Activated T-cell treated with anti-CD3 and anti-CD28 coated beads, Interleukin-2, amount 50 U/mL, for 24 hours (primary cell): ENCODE measurements around the gene PRPH2.
"Not testable (repeated sequence)": the region's sequence is repeated elsewhere in the genome, so short reads cannot be mapped to it uniquely, and the experiment has no call there.

Experiments
- DNase-seq: peaks from one replicate; pipeline ENCODE4 v3.0.0-alpha.2; 2020
- H3K27ac Mint-ChIP-seq: 2 replicates; pipeline ENCODE4 v1.8.0; 2020; ENCODE audit warnings: mild to moderate bottlenecking, mixed read lengths
- H3K27me3 Mint-ChIP-seq: 2 replicates; pipeline ENCODE4 v1.8.0; 2020; ENCODE audit warnings: mixed read lengths
- H3K36me3 Mint-ChIP-seq: 2 replicates; pipeline ENCODE4 v1.8.0; 2020; ENCODE audit warnings: low read depth, mixed read lengths
- H3K4me1 Mint-ChIP-seq: 2 replicates; pipeline ENCODE4 v1.8.0; 2020; ENCODE audit warnings: low read depth, mixed read lengths
- H3K4me3 Mint-ChIP-seq: 2 replicates; pipeline ENCODE4 v1.8.0; 2020; ENCODE audit warnings: mild to moderate bottlenecking, moderate library complexity, mixed read lengths
- H3K9me3 Mint-ChIP-seq: 2 replicates; pipeline ENCODE4 v1.8.0; 2020; ENCODE audit warnings: mixed read lengths

PRPH2 gene

DNA sequence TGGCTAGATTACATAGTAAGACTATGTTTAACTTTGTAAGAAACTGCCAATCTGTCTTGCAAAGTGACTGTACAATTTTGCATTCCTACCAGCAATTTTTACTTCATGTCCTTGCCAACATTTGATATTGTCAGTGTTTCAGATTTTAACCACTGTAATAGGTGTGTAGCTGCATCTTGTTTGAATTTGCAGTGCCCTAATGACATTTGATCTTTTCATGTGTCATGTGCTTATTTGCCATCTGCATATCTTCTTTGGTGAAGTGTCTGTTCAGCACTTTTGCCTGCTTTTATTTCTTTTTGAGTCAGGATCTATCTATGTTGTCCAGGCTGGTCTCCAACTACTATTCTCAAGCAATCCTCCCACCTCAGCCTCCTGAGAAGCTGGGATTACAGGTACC is 2.4 kb upstream of the PRPH2 start:
- Mint-ChIP-seq H3K27ac (no peak overlapping the region), H3K4me3 (no peak overlapping the region)

DNA sequence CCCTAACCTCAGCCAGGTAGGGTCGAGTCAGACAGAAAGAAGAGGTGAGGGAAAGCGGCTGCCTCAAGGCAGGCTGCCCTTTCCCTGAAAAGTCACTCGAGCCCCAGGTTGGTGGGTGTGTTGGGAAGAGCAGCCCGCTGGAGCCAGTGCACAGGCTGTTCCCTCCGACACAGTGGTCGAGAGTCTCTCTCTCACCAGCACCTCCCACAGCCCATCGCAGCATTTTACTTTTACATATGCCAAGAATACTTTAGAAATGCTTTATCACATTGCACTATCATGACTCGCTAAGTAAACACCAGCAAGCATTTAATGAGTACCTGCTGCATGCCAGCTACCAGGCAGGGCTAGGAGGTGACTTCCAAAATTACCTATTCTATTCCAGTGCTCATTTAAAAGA is 1.7 kb downstream of the PRPH2 start:
- no peaks in the 10 kb centered on the region for H3K27me3 Mint-ChIP-seq
- H3K4me3 Mint-ChIP-seq: no peak overlapping the region
- H3K4me1 Mint-ChIP-seq: peaks cover under 1% of the 10 kb centered on the region
- no peak for DNase-seq
- H3K27ac Mint-ChIP-seq: no peak overlapping the region
- no peaks in the 10 kb centered on the region for H3K9me3 Mint-ChIP-seq
- no peaks in the 10 kb centered on the region for H3K36me3 Mint-ChIP-seq

More for the DNA sequence above, 2.4 kb upstream of the PRPH2 start:
- no peaks in the 10 kb centered on the region for H3K9me3 Mint-ChIP-seq
- no peak for DNase-seq
- no peaks in the 10 kb centered on the region for H3K36me3 Mint-ChIP-seq
- H3K4me1 Mint-ChIP-seq: peaks cover 22% of the 10 kb centered on the region
- no peaks in the 10 kb centered on the region for H3K27me3 Mint-ChIP-seq

DNA sequence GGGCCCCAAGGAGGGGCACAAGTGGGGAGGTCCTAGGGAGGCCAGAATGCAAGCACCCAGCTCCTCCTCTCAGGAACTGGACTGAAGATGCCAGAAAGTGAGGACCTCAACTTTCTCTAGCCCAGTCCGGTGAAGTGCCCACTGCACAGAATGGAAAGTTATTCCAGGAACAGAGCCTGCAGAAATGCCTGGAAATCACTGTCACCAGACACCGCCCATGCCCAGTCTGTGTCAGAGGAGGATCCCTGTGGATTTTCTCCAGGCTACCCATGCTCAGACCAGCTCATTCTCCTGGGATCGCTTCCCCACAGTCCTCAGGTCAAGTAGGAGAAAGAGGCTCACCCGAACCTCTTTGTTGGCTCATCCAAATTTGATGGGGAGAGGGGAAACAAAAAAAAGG is 6.5 kb downstream of the PRPH2 start:
- Mint-ChIP-seq H3K27me3 (no peaks in the 10 kb centered on the region), H3K4me1 (no peaks in the 10 kb centered on the region), H3K9me3 (peaks cover 5% of the 10 kb centered on the region), H3K27ac (no peak overlapping the region), H3K36me3 (no peaks in the 10 kb centered on the region), H3K4me3 (no peak overlapping the region)
- DNase-seq: no peak

DNA sequence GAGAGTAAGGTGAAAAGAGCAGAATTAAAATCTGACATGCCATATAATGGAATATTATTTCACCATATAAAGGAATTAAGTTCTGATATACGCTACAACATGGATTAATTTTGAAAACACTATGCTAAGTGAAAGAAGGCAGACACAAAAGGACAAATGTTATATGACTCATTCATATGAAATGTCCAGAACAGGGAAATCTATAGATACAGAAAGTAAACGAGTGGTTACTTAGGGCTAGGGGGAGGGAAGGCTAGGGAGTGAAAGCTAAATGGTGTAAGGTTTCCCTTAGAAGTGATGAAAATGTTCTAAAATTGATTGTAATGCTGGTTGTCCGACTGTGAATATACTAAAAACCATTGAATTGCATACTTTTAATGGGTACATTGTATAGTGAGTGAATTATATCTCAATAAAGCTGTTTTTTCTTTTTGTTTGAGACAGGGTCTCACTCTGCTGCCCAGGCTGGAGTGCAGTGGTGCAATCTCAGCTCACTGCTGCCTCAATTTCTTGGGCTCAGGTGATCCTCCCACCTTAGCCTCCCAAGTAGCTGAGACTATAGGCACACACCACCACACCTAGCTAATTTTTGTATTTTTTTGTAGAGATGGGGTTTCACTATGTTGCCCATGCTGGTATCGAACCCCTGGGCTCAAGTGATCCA is 8.2 kb downstream of the PRPH2 start:
- Mint-ChIP-seq H3K27me3 (no peaks in the 10 kb centered on the region), H3K36me3 (no peaks in the 10 kb centered on the region), H3K4me1 (no peaks in the 10 kb centered on the region), H3K9me3 (peaks cover 5% of the 10 kb centered on the region), H3K27ac (no peak overlapping the region), H3K4me3 (no peak overlapping the region)
- DNase-seq: no peak

DNA sequence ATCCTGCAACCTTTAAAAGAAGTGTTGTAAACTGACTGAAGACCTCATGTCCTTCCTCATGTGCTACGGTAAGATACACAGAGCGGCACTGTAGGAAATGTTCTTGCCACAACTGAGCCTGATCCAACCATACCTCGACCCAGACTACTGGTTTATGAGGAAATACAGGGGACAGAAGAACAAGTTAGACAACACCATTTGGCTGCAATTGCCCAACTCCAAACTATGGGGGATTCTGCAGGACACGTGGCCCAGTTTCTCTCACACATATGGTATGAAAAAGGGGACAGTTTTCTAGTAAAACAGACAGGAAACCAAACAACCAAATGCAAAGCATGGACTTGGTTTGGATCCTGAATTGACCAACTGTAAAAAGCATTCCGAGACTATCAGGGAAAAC is 10.5 kb downstream of the PRPH2 start:
- Mint-ChIP-seq H3K27ac (no peak overlapping the region), H3K9me3 (peaks cover 5% of the 10 kb centered on the region), H3K27me3 (no peaks in the 10 kb centered on the region), H3K36me3 (no peaks in the 10 kb centered on the region), H3K4me3 (no peak overlapping the region), H3K4me1 (peaks cover 2% of the 10 kb centered on the region)
- DNase-seq: no peak

DNA sequence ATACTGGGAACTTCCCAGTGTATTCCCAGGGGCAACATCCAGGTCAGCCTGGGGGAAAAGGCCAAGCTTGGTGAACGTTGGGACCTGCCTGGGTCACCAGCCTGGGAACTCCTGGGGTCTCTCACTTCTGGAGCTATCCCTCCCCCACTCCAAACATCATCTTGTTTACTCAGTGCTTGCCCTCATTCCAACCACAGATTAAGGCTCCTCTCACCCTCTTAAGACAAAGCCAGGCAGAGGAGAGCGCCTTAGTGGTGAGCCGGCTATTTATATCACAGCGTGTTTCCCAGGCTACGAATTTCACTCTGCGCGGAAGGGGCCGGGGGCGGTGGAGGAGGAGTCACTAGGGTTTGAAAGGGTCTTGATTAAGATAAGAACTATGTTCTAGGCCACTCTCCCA is 12.1 kb downstream of the PRPH2 start:
- Mint-ChIP-seq H3K27ac (no peak overlapping the region), H3K4me3 (no peak overlapping the region), H3K9me3 (peaks cover 5% of the 10 kb centered on the region), H3K27me3 (no peaks in the 10 kb centered on the region), H3K4me1 (peaks cover 2% of the 10 kb centered on the region), H3K36me3 (no peaks in the 10 kb centered on the region)
- DNase-seq: no peak

DNA sequence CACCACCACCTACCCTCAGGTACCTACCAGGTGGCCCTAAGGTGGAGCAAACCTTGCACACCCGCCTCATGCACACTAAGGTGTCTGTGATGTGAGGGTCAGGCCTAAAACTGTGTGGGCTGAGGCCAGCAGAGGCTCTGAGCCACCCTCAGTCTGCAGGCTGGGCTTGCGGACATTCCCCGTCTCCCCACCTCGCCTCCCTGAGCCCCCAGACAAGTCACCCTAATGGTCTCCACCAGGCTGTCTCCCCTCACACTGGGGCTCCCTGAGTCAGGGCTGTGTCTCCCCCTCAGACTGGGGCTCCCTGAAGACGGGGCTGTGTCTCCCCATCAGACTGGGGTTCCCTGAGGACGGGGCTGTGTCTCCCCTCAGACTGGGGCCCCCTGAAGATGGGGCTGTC is 12.5 kb downstream of the PRPH2 start:
- H3K4me1 Mint-ChIP-seq: peaks cover 2% of the 10 kb centered on the region
- no peaks in the 10 kb centered on the region for H3K27me3 Mint-ChIP-seq
- DNase-seq: no peak
- no peaks in the 10 kb centered on the region for H3K36me3 Mint-ChIP-seq
- peaks cover 5% of the 10 kb centered on the region for H3K9me3 Mint-ChIP-seq
- H3K4me3 Mint-ChIP-seq: no peak overlapping the region
- H3K27ac Mint-ChIP-seq: no peak overlapping the region

DNA sequence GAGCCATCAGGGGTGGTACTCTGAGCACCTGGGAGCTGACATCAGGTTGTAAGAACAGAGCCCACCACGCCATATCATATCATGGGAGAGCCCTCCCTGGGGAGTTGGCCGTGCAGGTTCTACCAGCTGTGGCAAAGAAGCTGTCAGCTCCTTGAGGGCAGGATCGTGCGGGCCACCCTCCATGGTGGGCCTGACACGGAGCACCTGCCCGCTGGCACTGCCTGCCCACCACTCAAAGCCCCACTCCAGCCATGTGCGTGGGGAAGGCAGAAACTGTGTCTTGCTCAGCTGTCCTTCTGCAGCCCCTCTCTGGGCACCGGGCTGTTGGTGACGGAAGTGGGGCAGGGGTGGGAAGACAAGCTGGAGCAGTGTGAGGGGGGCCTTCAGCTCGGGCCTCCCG is 14.3 kb downstream of the PRPH2 start:
- Mint-ChIP-seq H3K27me3 (no peaks in the 10 kb centered on the region), H3K27ac (no peak overlapping the region), H3K9me3 (peaks cover 5% of the 10 kb centered on the region)

DNA sequence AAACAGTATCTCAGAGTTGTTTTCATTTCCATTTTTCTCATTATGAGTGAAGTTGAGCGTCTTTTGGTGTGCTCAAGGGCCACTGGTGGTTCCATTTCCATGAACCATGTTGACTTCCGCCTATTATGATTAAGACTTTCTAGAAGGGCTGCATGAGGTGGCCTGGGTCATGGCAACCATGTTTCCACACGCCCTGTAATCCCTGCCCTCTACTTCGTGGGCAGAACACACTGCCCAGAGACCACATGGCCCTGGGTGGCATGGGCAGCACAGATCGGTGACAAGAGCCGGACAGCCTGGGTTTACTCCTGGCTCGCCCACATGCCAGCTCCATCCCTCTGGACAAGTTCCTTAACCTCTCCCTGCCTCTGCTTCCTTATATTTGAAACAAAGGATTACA is 14.8 kb downstream of the PRPH2 start:
- H3K27me3 Mint-ChIP-seq: no peaks in the 10 kb centered on the region
- DNase-seq: no peak
- H3K36me3 Mint-ChIP-seq: no peaks in the 10 kb centered on the region
- peaks cover 5% of the 10 kb centered on the region for H3K9me3 Mint-ChIP-seq
- no peak overlapping the region for H3K4me3 Mint-ChIP-seq
- H3K27ac Mint-ChIP-seq: no peak overlapping the region
- H3K4me1 Mint-ChIP-seq: peaks cover 2% of the 10 kb centered on the region

More for the DNA sequence above, 14.3 kb downstream of the PRPH2 start:
- no peak for DNase-seq
- Mint-ChIP-seq H3K4me1 (peaks cover 2% of the 10 kb centered on the region), H3K36me3 (no peaks in the 10 kb centered on the region), H3K4me3 (no peak overlapping the region)

DNA sequence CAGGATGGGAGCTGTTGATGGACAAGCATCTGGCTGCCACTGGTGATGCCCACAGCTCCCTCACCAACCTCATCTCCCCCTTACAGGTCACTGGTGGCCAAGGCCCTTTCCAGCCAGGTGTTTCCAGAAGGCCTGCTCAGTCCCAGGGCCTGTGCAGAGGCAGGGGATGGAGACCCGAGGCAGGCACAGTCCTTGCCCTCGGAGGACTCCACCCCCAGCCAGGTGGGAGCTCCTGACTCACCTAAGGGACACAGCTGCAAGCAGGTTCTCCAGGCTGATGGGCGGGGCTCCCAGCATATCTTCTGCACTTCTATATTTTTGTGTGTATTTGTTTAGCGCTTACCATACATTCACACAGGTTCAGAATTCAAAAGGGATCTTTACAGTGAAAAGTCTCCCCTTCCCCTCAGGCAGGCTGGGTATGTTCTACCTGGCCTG is 17.4 kb downstream of the PRPH2 start:
- no peaks in the 10 kb centered on the region for H3K9me3 Mint-ChIP-seq
- DNase-seq: no peak
- no peak overlapping the region for H3K27ac Mint-ChIP-seq
- peaks cover 2% of the 10 kb centered on the region for H3K4me1 Mint-ChIP-seq
- H3K27me3 Mint-ChIP-seq: no peaks in the 10 kb centered on the region
- no peaks in the 10 kb centered on the region for H3K36me3 Mint-ChIP-seq
- H3K4me3 Mint-ChIP-seq: no peak overlapping the region

DNA sequence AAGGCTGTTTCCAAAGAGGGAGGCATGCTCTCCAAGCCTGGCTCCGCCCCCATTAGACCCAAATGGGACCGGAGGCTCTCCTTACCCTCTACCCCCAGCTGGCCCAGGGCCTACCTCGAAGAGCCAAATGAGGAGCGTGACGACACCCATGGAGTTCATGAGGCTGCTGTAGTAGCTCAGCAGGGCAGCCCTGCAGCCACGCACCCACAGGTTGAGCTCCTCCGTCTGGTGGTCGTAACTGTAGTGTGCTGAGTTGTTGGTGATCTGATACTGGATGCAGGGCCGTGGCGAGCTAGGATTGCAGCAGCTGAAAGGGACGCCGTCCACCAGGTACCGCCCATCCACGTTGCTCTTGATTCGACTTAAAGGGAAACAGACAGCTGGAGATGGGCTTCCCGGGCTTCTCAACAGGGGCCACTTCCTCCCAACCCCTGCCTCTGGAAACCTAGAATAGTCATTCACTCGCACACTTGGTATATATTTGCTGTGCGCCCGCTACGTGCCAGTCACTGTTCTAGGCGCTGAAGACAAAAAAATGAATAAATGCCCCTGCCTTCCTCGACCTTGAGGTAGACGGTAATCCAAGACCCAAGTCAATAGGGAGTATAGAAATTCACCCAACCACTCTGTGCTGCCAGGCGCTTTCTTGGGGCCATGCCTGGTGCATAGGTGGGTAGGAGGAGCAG is 18.0 kb downstream of the PRPH2 start:
- Mint-ChIP-seq H3K27ac (no peak overlapping the region), H3K27me3 (no peaks in the 10 kb centered on the region)
- no peak for DNase-seq

DNA sequence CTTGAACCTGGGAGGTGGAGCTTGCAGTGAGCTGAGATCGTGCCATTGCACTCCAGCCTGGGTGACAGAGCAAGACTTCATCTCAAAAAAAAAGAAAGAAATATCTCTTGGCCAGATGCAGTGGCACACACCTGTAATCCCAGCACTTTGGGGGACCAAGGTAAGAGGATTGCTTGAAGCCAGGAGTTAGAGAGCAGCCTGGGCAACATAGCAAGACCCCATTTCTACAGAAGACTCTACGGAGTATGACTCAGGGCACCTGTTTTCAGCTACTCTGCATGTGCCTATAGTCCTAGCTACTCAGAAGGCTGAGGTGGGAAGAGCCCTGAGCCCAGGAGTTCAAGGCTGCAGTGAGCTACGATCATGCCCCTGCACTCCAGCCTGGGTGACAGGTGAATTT is 19.6 kb downstream of the PRPH2 start:
- not testable (repeated sequence) for H3K27me3 Mint-ChIP-seq, H3K4me3 Mint-ChIP-seq, H3K36me3 Mint-ChIP-seq, DNase-seq, H3K9me3 Mint-ChIP-seq, H3K4me1 Mint-ChIP-seq, H3K27ac Mint-ChIP-seq

More for the DNA sequence above, 18.0 kb downstream of the PRPH2 start:
- Mint-ChIP-seq H3K36me3 (no peaks in the 10 kb centered on the region), H3K4me1 (peaks cover 2% of the 10 kb centered on the region), H3K9me3 (no peaks in the 10 kb centered on the region), H3K4me3 (no peak overlapping the region)

DNA sequence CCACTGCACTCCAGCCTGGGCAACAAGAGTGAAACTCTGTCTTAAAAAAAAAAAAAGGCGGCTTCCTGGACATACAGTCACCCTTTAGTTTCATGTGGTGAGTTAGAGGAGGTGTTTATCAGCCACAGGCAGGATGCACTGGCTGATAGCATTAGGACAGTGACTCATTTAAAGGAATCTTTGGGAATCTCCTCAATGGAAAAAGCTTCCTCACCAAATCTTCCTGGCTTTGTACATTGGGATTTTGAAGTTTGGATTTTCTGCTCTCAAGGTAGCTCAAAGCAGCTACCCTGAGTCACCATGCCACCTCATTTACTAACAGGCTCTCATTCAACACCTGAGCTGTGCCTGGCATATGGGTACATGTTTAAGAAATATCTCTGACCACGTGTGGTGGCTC is 20.2 kb downstream of the PRPH2 start:
- Mint-ChIP-seq H3K36me3 (no peaks in the 10 kb centered on the region), H3K27ac (no peak overlapping the region), H3K9me3 (no peaks in the 10 kb centered on the region), H3K4me3 (no peak overlapping the region), H3K27me3 (no peaks in the 10 kb centered on the region), H3K4me1 (no peaks in the 10 kb centered on the region)
- DNase-seq: no peak

DNA sequence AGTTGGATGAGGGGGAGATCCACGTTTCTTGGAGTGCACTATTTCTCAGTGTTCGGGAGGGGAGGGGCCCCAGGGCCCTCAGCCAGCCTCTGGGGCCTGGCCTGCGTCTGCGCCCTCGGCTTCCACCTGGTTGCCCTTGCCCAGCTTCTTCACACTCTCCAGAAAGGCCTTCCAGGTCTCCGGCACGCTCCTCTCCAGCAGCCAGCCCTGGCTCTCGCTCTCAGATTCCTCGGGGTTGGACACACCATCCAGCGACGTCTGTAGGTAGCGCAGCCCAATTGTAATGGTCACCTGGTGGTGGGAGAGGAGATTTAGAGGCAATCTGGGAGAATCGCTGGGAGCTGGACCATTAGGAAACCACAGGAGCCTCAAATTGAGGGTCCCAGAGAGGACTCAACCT is 24.2 kb downstream of the PRPH2 start:
- Mint-ChIP-seq H3K27me3 (no peaks in the 10 kb centered on the region), H3K27ac (no peak overlapping the region), H3K4me3 (no peak overlapping the region)

DNA sequence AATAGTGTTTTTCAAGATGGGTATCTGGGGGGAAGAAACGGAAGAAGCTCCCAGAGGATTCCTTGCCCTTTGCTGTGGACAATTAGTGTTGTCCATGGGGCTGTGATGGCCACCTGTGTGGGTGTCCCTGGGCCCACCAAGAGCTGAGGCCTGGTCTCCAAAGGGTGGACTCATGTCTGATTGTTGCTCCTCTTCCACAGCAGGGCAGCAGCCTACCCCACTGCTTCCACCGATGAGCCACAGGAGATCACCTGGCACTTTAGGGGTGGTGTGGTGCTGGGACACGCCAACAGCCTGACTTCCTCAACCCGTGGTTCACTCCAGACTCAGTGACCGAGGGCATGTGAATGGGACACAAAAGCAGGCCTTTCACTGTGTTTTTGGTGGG is 25.1 kb downstream of the PRPH2 start:
- DNase-seq: no peak
- Mint-ChIP-seq H3K27me3 (no peaks in the 10 kb centered on the region), H3K36me3 (peaks cover 30% of the 10 kb centered on the region), H3K4me1 (peaks cover 26% of the 10 kb centered on the region), H3K27ac (no peak overlapping the region), H3K9me3 (no peaks in the 10 kb centered on the region), H3K4me3 (no peak overlapping the region)

More for the DNA sequence above, 24.2 kb downstream of the PRPH2 start:
- DNase-seq: no peak
- no peaks in the 10 kb centered on the region for H3K9me3 Mint-ChIP-seq
- H3K36me3 Mint-ChIP-seq: peaks cover 21% of the 10 kb centered on the region
- peaks cover 17% of the 10 kb centered on the region for H3K4me1 Mint-ChIP-seq
